Osteoblast (primary cell): ENCODE measurements around the gene CACNA1I. TPM values are rescaled to one million over a fixed set of nuclear protein-coding genes. Genes with fewer than 3 reads are reported as not detected.

Experiments
- DNase-seq: peaks from one replicate; pipeline ENCODE4 v3.0.0; 2011; ENCODE audit warnings: low spot score, mixed read lengths; ENCODE audit not compliant: insufficient read length; ENCODE audit errors: missing footprints
- H2AFZ ChIP-seq: 2 replicates; pipeline ENCODE4 v1.6.0; 2011; ENCODE audit warnings: mild to moderate bottlenecking, low read length
- H3K27ac ChIP-seq: 2 replicates; pipeline ENCODE4 v1.5.1; 2011; ENCODE audit warnings: mild to moderate bottlenecking, low read depth, low read length, moderate library complexity
- H3K27me3 ChIP-seq: 2 replicates; pipeline ENCODE4 v1.6.0; 2012; ENCODE audit warnings: mild to moderate bottlenecking, control low read depth, inconsistent platforms, low read length, moderate library complexity; ENCODE audit not compliant: insufficient read depth
- H3K36me3 ChIP-seq: 2 replicates; pipeline ENCODE4 v1.5.1; 2011; ENCODE audit warnings: mild to moderate bottlenecking, low read length, control low read depth, moderate library complexity; ENCODE audit not compliant: insufficient read depth
- H3K4me1 ChIP-seq: 2 replicates; pipeline ENCODE4 v1.5.1; 2011; ENCODE audit warnings: mild to moderate bottlenecking, low read length, control low read depth, moderate library complexity; ENCODE audit not compliant: insufficient read depth
- H3K4me2 ChIP-seq: 2 replicates; pipeline ENCODE4 v1.6.0; 2011; ENCODE audit warnings: mild to moderate bottlenecking, low read length; ENCODE audit not compliant: insufficient read depth
- H3K4me3 ChIP-seq: fragments of 200-600 bp; sonication (generic); 3 replicates; pipeline ENCODE4 v1.5.1; 2012; ENCODE audit warnings: mild to moderate bottlenecking, low read length, inconsistent platforms; ENCODE audit not compliant: insufficient read depth
- H3K79me2 ChIP-seq: 2 replicates; pipeline ENCODE4 v1.6.0; 2012; ENCODE audit warnings: mild to moderate bottlenecking, low read length, control low read depth, inconsistent platforms; ENCODE audit not compliant: insufficient read depth
- H3K9me3 ChIP-seq: 2 replicates; pipeline ENCODE4 v1.5.1; 2011; ENCODE audit warnings: low read depth, low read length, control low read depth
- H4K20me1 ChIP-seq: 2 replicates; pipeline ENCODE4 v1.6.0; 2012; ENCODE audit warnings: mild to moderate bottlenecking, low read length, control low read depth; ENCODE audit not compliant: insufficient read depth
- total RNA-seq: library from RNA; depleted of rRNA; stranded (reverse); fragments of >200 nt; gene quantifications from 2 replicates; pipeline ENCODE4 v1.2.3, GENCODE V29; 2012
- TF ChIP-seq, protein P1 (sequence below): IDR thresholded peaks from 2 replicates; pipeline ENCODE4 v1.5.1; 2011; ENCODE audit warnings: mild to moderate bottlenecking, low read depth, low read length, moderate library complexity; ENCODE audit errors: extremely low read depth

The CACNA1I gene
- total RNA-seq, 1 donor: under 0.01 TPM

DNA sequence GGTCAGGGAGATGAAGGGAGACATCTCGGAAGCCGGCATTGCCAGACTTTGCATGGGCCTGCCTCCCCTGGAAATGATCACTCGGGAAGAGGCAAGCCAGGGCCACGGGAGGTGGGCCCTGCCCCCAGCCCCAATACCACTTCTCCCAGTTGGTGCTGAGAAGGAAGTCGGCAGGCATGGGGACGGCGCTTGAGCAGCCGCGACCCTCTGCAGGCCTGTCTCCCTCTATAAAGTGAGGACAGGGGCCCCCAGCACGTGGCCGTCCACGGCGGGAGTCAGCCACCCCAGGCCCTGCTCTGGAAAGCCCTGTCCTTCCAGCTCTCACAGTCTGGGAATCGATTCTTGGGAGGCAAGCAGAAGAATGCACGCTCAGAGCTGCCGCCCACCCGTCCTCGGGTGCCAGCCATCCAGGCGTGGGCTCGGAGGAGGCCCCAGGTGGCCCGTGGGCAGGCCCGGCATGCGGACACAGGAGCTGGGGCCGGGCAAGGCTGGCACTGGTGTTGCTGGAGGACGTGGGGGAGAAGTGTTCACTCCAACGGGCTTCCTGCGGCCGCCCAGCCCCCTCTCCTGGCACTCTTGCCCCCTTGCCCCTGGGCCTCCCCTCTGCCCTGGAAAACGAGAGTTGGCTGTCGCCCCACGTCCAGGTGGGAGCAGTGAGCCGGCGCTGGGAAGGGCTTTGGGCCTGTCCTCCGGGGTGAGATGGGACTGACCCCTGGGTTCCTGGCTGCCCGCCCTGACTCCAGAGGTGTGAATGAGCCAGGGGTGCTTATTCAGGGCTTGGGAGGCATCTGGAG lies 77.5 kb downstream of the CACNA1I start:
- DNase-seq: no peak
- Histone ChIP-seq H3K27ac (no peak overlapping the region), H3K27me3 (no peaks in the 10 kb centered on the region), H4K20me1 (no peaks in the 10 kb centered on the region), H3K4me1 (no peaks in the 10 kb centered on the region), H3K4me2 (no peak overlapping the region), H2AFZ (no peak overlapping the region), H3K79me2 (no peaks in the 10 kb centered on the region), H3K4me3 (no peak overlapping the region), H3K36me3 (no peaks in the 10 kb centered on the region), H3K9me3 (no peaks in the 10 kb centered on the region)
- TF ChIP-seq, protein P1, sequence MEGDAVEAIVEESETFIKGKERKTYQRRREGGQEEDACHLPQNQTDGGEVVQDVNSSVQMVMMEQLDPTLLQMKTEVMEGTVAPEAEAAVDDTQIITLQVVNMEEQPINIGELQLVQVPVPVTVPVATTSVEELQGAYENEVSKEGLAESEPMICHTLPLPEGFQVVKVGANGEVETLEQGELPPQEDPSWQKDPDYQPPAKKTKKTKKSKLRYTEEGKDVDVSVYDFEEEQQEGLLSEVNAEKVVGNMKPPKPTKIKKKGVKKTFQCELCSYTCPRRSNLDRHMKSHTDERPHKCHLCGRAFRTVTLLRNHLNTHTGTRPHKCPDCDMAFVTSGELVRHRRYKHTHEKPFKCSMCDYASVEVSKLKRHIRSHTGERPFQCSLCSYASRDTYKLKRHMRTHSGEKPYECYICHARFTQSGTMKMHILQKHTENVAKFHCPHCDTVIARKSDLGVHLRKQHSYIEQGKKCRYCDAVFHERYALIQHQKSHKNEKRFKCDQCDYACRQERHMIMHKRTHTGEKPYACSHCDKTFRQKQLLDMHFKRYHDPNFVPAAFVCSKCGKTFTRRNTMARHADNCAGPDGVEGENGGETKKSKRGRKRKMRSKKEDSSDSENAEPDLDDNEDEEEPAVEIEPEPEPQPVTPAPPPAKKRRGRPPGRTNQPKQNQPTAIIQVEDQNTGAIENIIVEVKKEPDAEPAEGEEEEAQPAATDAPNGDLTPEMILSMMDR: no peak

DNA sequence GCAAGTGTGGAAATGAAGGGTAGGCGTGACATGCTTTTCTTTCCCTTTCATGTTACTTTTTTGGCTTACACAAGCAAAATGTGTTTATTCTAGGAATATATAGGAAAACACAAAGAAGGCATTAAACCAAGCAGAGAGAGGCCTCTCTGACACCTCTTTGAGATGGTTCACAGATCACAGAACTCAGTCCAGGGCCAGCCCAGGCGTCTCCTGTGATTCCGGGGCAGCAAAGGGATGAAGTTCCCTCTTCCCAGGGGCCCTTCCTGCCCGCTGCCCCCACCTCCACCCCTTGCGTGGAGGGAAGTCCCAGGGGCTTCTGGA lies 78.0 kb downstream of the CACNA1I start:
- Histone ChIP-seq H3K4me1 (no peaks in the 10 kb centered on the region), H3K27me3 (no peaks in the 10 kb centered on the region), H4K20me1 (no peaks in the 10 kb centered on the region), H3K4me3 (no peak overlapping the region), H2AFZ (no peak overlapping the region), H3K79me2 (no peaks in the 10 kb centered on the region), H3K9me3 (no peaks in the 10 kb centered on the region), H3K36me3 (no peaks in the 10 kb centered on the region), H3K27ac (no peak overlapping the region), H3K4me2 (no peak overlapping the region)
- DNase-seq: no peak
- TF ChIP-seq, protein P1: no peak

DNA sequence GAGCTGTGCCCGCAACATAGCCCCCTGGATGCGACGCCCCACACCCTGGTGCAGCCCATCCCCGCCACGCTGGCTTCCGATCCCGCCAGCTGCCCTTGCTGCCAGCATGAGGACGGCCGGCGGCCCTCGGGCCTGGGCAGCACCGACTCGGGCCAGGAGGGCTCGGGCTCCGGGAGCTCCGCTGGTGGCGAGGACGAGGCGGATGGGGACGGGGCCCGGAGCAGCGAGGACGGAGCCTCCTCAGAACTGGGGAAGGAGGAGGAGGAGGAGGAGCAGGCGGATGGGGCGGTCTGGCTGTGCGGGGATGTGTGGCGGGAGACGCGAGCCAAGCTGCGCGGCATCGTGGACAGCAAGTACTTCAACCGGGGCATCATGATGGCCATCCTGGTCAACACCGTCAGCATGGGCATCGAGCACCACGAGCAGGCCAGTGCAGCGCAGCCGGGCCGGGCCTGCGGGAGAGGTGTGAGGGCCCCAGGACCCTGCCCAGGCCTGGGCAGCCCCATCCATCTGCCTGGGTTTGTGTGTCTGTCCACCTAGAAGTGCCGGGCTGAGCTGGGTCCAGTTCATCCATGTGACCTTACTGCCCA lies 79.0 kb downstream of the CACNA1I start:
- no peak overlapping the region for H2AFZ ChIP-seq
- no peak overlapping the region for H3K27ac ChIP-seq
- no peaks in the 10 kb centered on the region for H3K9me3 ChIP-seq
- DNase-seq: no peak
- no peak overlapping the region for H3K4me3 ChIP-seq
- H3K27me3 ChIP-seq: no peaks in the 10 kb centered on the region
- no peaks in the 10 kb centered on the region for H3K36me3 ChIP-seq
- H3K79me2 ChIP-seq: no peaks in the 10 kb centered on the region
- H3K4me2 ChIP-seq: no peak overlapping the region
- H4K20me1 ChIP-seq: no peaks in the 10 kb centered on the region
- no peaks in the 10 kb centered on the region for H3K4me1 ChIP-seq
- TF ChIP-seq, protein P1: no peak
